ENCODE data around the gene UGT3A1.
"Not testable (repeated sequence)": the region's sequence is repeated elsewhere in the genome, so short reads cannot be mapped to it uniquely, and the experiment has no call there.

Gene UGT3A1, protein sequence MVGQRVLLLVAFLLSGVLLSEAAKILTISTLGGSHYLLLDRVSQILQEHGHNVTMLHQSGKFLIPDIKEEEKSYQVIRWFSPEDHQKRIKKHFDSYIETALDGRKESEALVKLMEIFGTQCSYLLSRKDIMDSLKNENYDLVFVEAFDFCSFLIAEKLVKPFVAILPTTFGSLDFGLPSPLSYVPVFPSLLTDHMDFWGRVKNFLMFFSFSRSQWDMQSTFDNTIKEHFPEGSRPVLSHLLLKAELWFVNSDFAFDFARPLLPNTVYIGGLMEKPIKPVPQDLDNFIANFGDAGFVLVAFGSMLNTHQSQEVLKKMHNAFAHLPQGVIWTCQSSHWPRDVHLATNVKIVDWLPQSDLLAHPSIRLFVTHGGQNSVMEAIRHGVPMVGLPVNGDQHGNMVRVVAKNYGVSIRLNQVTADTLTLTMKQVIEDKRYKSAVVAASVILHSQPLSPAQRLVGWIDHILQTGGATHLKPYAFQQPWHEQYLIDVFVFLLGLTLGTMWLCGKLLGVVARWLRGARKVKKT

DNA sequence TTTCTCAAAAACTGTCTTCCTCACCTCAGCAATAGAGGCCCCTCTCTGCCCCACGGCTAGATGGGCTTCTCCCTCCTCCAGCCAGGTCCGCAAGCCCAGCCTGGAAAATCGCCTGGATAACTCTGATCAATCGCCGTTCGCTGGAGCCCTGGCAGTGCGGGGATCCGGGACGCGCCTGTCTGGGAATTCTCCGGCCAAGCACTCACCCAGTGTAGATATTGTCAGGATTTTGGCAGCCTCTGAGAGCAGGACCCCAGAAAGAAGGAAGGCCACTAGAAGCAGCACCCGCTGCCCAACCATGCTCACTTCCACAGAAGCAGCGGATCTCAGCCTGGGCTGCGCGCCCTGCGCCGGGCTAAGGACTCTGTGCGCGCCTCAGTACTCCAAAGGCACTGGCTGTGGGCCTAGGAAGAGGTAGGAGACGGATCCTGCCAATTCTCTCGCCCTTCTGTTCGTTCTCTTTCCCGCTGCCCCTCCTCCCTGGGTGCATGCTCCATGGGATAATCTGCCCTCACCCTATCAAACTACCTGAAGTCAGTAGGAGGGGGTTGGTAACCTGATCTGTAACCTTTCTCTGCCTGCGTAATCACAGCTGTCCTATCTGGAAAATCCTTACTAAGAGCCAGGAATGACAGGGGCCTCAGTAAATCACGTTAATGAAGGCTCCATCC lies at the start of gene UGT3A1:
Gene UGT3A1 (minus strand): TSS at position 450 of the 671 bp plus-strand sequence. CDS start 150 bp downstream, at position 300.
- DNase-seq = no peak

- DNase-seq = no peak
Measured at GRCh38 chr5:36035696-36036095, 44.5 kb upstream of the UGT3A1 start.

- DNase-seq = not testable (repeated sequence)
Measured at GRCh38 chr5:36034536-36035134, 43.4 kb upstream of the UGT3A1 start.

- no peak for DNase-seq
Measured at GRCh38 chr5:36033486-36033885, 42.3 kb upstream of the UGT3A1 start.

DNA sequence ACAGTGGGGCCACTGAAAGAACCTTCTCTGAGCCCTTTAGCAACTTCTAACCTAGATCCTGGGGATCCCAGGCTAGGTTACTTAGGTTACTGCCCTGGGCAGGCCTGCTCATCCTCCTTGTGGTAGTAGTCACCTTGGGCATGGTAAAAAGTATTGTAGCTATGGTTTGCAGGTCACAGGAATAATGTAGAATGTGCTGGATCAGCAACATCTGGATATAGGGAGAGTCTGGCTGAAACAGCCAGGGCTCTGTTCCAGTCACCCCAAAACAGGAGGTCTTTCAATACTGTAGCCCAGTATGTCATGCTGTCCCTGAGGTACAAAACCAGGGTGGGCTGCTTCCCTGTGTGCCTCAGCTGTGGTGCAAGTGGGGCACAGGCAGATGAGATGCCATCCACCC lies 41.9 kb upstream of the UGT3A1 start:
- no peak for DNase-seq

GRCh38 chr5:36031223-36031622 lies 40.0 kb upstream of the UGT3A1 start:
- no peak for DNase-seq

- DNase-seq = no peak
Measured at GRCh38 chr5:36029914-36030313, 38.7 kb upstream of the UGT3A1 start.

DNA sequence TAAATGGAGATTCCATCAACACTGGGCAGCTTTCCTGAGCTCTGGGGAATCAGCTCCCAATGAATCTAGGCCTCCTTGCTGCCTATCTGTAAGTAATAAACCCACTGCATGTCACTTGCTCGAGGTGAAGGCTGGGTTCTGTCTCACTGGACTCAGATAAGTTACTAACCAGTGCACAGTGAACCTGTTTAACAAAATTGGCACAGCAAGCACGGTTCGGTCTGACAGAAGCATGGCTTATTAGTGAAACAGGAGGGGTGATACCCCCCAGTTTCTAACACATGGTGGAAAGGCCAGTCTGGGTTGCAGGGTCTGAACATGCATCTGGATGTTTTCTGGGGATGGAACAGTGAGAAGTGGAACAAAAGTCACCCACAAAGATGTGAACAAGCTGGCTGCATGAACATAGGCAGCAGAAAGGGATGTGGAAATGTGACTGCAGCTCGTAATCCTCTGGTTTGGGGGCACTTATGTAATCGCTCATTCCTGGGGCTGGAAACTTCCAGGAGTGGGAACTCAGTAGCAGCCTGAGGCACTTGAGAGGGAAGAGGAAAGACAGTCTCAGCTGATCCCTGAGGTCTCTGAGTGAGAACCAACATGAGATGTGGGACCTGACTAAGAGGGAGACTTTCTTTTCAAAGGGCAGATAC lies 37.8 kb upstream of the UGT3A1 start:
- no peak for DNase-seq

GRCh38 chr5:36027711-36028110 lies 36.5 kb upstream of the UGT3A1 start:
- DNase-seq = no peak

DNA sequence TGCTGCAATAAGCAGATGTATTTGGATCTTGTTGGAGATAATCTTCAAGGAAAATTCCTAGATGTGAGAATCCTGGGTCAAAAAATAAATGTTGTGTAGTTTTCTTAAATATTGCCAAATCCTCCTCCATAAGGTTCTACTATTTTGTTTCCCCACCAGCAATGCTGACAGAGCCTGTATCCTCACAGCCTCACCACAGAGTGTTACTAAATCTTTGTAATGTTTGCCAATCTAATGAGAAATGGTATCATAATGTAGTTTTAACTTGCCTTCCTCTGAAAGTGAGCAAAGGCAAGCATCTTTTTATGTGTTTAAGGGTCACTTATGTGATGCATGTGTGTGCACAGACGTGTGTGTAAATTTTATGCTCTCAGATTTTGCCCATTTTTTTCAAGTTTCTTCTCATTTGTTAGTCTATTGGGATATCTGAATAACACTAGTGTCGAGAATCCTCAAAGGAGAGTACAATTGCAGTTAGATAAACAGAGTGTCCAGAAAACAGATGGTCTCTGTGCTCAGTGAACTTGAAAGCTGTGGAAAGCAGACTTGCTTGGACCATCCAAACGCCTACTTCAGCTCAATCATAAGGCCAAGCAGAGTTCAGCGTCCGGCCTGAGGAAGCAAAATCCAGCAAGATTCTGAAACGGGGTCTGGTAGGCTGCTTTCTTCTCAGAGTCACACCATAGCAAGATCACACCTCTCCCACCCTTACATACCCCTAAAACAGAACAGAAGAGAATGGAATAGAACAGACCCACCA lies 35.7 kb upstream of the UGT3A1 start:
- no peak for DNase-seq

GRCh38 chr5:36022246-36022645 lies 31.1 kb upstream of the UGT3A1 start:
- DNase-seq = not testable (repeated sequence)

GRCh38 chr5:36019584-36019983 lies 28.4 kb upstream of the UGT3A1 start:
- DNase-seq = not testable (repeated sequence)

DNA sequence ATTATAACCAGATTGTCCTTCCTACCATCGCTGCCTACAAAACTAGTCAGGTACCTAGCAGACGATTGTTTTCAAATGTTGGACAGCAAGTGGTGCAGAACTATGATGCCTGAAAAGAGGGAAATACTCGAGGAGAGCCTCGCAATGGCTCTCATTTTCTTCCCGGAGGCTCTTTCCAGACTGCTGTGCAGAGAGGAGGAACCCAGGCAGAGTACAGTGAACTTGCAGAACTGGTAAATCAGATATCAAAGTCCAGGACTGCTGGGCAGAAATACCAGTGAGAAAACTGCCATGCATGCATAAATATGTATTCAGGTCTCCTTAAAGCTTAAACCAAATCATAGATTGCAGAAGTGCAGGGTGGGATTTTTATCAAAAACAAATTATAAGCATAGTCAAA lies 26.4 kb upstream of the UGT3A1 start:
- DNase-seq = no peak

DNA sequence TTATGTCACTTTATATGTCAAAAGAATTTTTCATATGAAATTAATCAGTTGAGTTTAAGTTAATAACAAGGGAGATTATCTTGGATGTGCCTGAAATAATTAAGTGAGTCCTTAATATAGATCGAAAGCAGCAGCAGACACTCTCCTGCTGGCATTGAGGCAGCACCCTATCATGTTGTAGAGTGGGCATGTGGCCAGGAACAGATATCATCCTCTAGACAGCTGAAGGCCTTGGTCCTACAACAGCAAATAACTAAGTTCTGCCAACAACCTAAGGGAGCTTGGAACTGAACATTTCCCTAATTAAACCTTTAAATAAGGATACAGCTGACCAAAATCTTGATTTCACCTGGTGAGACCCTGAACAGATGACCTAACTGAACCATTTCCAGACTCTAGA lies 25.8 kb upstream of the UGT3A1 start:
- DNase-seq = no peak

DNA sequence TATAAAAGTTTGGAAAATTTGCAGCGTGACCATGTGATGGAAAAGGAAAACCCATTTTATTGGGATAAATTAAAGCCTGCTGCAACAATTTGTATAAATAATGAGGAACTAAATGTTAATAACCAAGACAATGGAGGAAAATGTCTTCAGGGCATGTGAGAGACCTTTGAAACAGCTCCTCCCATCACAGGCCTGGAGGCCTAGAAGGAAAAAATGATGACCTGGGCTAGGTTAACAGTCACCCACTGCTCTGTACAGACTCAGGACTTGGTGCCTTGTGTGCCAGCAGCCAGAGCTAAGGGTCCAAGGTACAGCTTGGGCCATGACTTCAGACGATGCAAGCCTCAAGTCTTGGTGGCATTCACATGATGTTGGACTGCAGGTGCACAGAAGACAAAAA lies 22.0 kb upstream of the UGT3A1 start:
- no peak for DNase-seq

DNA sequence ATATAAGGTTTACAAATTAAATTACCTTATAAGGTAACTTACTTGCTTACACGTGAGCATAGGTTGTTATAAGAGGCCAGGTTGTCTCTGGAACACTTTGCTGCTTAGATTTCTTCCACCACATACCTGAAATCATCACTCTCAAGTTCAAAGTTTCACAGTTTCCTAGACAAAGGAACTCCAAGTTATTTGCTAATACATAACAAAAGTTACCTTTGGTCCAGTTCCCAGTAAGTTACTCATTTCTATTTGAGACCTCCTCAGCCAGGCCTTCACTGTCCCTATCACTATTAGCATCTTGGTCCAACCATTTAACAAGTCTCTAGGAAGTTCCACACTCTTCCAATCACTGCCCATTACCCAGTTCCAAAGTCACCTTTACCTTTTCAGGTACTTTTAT lies 18.5 kb upstream of the UGT3A1 start:
- no peak for DNase-seq

DNA sequence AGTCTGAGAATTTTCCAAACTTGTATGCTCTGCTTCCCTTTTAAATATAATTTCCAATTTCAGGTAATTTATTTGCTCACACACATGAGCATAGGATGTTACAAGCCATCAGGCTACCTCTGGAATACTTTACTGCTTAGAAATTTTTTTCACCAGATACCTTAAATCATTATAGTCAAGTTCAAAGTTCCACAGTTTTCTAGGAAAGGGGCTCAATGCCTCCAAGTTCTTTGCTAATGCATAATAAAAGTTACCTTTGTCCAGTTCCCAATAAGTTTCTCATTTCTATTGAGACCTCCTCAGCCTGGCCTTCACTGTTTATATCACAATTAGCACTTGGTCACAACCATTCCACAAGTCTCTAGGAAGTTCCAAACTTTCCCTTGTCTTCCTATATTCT lies 16.2 kb upstream of the UGT3A1 start:
- no peak for DNase-seq

DNA sequence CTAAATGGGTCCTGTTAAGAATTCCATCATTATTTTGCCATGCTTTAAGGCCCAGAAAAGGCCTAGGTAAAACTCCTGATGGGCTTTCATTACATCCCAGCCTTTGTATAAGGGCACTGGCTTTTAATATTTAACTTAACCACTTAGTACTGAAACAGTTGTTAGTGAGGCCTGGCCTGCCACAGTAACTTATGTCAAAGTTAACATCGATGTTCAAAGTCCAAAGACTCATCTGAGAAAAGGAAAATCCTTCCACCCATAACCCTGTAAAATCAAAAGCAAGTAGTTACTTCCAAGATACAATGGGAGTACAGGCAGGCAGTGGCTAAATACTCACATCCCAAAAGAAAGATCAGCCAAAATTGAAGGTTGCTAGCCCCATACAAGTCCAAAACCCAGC lies 15.0 kb upstream of the UGT3A1 start:
- no peak for DNase-seq

DNA sequence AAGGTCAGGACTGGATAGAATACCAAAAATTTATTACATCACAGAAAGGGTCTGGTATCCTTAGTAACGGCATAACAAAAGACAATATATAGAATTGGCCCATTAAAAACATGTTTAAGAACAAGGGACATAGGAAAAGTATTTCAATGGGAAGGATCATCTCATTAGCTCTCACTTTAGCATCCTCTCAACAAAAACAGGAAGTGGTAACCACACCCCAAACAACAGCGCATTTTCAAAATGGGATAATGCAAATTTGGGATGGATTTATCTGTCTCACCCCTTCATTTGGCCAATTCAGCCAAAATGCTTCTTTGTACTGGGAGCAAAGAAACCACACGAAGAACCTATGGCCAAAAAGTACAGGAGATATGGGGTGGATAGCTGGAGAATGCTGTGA lies 9.8 kb upstream of the UGT3A1 start:
- DNase-seq = no peak

DNA sequence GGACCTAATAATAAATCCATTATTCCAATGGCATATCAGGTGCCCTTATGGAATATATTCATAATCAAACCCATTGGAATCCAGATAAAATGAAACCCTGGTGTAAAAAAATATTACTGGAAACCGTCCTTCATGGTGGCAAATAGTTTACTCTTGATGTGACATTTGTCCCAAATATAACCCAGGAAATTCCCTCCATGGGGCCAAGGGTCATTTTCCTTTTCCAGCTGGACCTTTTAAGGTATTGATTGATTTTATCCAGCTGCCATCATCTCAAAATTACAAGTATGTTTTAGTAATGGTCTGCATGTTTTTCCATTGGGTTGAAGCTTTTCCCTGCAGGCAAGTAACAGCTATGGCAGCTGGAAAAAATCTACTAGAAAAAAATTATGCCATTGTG lies 8.4 kb upstream of the UGT3A1 start:
- no peak for DNase-seq

GRCh38 chr5:35996076-35996475 lies 4.9 kb upstream of the UGT3A1 start:
- no peak for DNase-seq

DNA sequence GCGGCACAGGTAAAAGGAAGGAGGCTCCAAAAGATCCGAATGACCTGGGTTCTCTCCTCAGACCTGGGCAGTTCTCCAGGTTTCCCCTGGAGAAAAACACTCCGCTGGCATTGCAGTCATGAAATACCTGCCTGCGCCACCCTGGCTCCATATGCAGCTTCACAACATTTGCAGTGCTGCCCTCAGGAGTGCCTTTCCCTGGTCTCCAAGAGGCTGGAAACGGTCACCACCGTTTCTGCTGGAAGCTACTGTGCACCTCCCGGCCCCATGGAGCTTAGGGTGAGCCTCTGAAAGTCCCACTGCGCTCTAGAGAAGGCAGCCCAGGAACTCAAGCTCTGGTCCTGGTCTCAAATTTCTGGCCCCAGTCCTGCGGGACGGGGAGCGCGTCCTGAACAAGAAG lies 670 bp downstream of the UGT3A1 start:
- DNase-seq = no peak

DNA sequence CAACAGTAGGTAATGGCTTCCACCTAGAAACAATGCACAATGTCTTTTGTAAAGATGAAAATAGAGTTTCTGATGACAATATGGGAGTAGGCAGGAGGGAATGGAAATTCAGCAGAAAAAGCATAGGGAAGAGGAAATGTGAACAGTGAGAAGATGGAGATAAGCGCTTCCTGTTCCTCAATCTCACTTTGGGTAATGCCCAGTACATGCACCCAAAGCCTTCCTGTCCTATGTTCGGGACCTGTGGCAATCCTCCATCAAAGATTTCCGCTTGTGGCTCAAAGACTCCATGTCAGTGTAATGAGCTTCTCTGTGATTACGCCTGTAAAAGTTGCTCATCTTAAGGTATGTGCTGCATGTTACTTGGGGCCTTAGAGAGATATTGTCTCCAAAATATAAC lies 2.7 kb downstream of the UGT3A1 start:
- no peak for DNase-seq
